T-helper 1 cell treated with Interleukin-12 subunit alpha and Interleukin-12 subunit beta and Interleukin-4 antibody, amounts not matched to agents 30 μg/mL and 1 μg/mL, for 36 hours (primary cell): ENCODE results near the gene TRPC4AP.
A peak's percentile ranks its signal among the peaks of the same experiment; 100 is the strongest.

ENCODE experiments used
- H3K27ac Mint-ChIP-seq: one replicate; pipeline ENCODE4 v1.8.0; 2021; ENCODE audit warnings: mild to moderate bottlenecking, mixed read lengths
- H3K27me3 Mint-ChIP-seq: one replicate; pipeline ENCODE4 v1.8.0; 2021; ENCODE audit warnings: low read depth, mixed read lengths
- H3K36me3 Mint-ChIP-seq: one replicate; pipeline ENCODE4 v1.8.0; 2021; ENCODE audit warnings: low read depth, mixed read lengths
- H3K4me1 Mint-ChIP-seq: one replicate; pipeline ENCODE4 v1.8.0; 2021; ENCODE audit warnings: low read depth, mixed read lengths
- H3K4me3 Mint-ChIP-seq: one replicate; pipeline ENCODE4 v1.8.0; 2021; ENCODE audit warnings: mild to moderate bottlenecking, moderate library complexity, mixed read lengths
- H3K9me3 Mint-ChIP-seq: one replicate; pipeline ENCODE4 v1.8.0; 2021; ENCODE audit warnings: mixed read lengths

TRPC4AP gene

GRCh38 chr20:34989670-34990069, 102.9 kb downstream of the TRPC4AP start:
- H3K9me3 Mint-ChIP-seq, result no peaks in the 10 kb centered on the region
- H3K4me3 Mint-ChIP-seq, result no peak overlapping the region
- peaks cover 3% of the 10 kb centered on the region for H3K36me3 Mint-ChIP-seq
- peaks cover 2% of the 10 kb centered on the region for H3K4me1 Mint-ChIP-seq
- no peak overlapping the region for H3K27ac Mint-ChIP-seq
- H3K27me3 Mint-ChIP-seq, result peaks cover 4% of the 10 kb centered on the region

GRCh38 chr20:34989118-34989517, 103.5 kb downstream of the TRPC4AP start:
- Mint-ChIP-seq H3K36me3 (peaks cover 3% of the 10 kb centered on the region), H3K27me3 (peaks cover 4% of the 10 kb centered on the region), H3K9me3 (no peaks in the 10 kb centered on the region), H3K4me3 (no peak overlapping the region), H3K27ac (peak overlapping the region; percentile 15), H3K4me1 (peaks cover 2% of the 10 kb centered on the region)

- Mint-ChIP-seq H3K9me3 (no peaks in the 10 kb centered on the region), H3K4me1 (peaks cover 4% of the 10 kb centered on the region), H3K27ac (no peak overlapping the region), H3K36me3 (peaks cover 3% of the 10 kb centered on the region), H3K27me3 (peaks cover 6% of the 10 kb centered on the region), H3K4me3 (no peak overlapping the region)
Measured at GRCh38 chr20:34988191-34988540, 104.4 kb downstream of the TRPC4AP start.

GRCh38 chr20:34987288-34988190, 105.1 kb downstream of the TRPC4AP start:
- H3K9me3 Mint-ChIP-seq, result no peaks in the 10 kb centered on the region
- H3K36me3 Mint-ChIP-seq, result peaks cover 3% of the 10 kb centered on the region
- H3K4me1 Mint-ChIP-seq, result peaks cover 4% of the 10 kb centered on the region
- peaks cover 7% of the 10 kb centered on the region for H3K27me3 Mint-ChIP-seq
- H3K27ac Mint-ChIP-seq, result no peak overlapping the region
- H3K4me3 Mint-ChIP-seq, result no peak overlapping the region

- peaks cover 7% of the 10 kb centered on the region for H3K27me3 Mint-ChIP-seq
- peaks cover 3% of the 10 kb centered on the region for H3K36me3 Mint-ChIP-seq
- peaks cover 4% of the 10 kb centered on the region for H3K4me1 Mint-ChIP-seq
- no peaks in the 10 kb centered on the region for H3K9me3 Mint-ChIP-seq
- no peak overlapping the region for H3K27ac Mint-ChIP-seq
- no peak overlapping the region for H3K4me3 Mint-ChIP-seq
Measured at GRCh38 chr20:34986311-34987287, 106.0 kb downstream of the TRPC4AP start.

GRCh38 chr20:34985461-34986310, 106.9 kb downstream of the TRPC4AP start:
- H3K27me3 Mint-ChIP-seq, result peaks cover 7% of the 10 kb centered on the region
- no peak overlapping the region for H3K27ac Mint-ChIP-seq
- H3K4me1 Mint-ChIP-seq, result peaks cover 4% of the 10 kb centered on the region
- peaks cover 3% of the 10 kb centered on the region for H3K36me3 Mint-ChIP-seq
- no peak overlapping the region for H3K4me3 Mint-ChIP-seq
- H3K9me3 Mint-ChIP-seq, result no peaks in the 10 kb centered on the region

GRCh38 chr20:34984756-34985261, 107.8 kb downstream of the TRPC4AP start:
- Mint-ChIP-seq H3K27ac (no peak overlapping the region), H3K9me3 (no peaks in the 10 kb centered on the region), H3K4me3 (no peak overlapping the region), H3K36me3 (peaks cover 3% of the 10 kb centered on the region), H3K4me1 (peaks cover 4% of the 10 kb centered on the region), H3K27me3 (peaks cover 7% of the 10 kb centered on the region)

- no peak overlapping the region for H3K27ac Mint-ChIP-seq
- H3K4me1 Mint-ChIP-seq, result peaks cover 4% of the 10 kb centered on the region
- H3K9me3 Mint-ChIP-seq, result no peaks in the 10 kb centered on the region
- no peak overlapping the region for H3K4me3 Mint-ChIP-seq
- H3K27me3 Mint-ChIP-seq, result peaks cover 7% of the 10 kb centered on the region
- peaks cover under 1% of the 10 kb centered on the region for H3K36me3 Mint-ChIP-seq
Measured at GRCh38 chr20:34983995-34984735, 108.4 kb downstream of the TRPC4AP start.

GRCh38 chr20:34983089-34983820, 109.4 kb downstream of the TRPC4AP start:
- Mint-ChIP-seq H3K27ac (peak overlapping the region; percentile 49), H3K27me3 (peaks cover 7% of the 10 kb centered on the region), H3K4me1 (peaks cover 4% of the 10 kb centered on the region), H3K4me3 (no peak overlapping the region), H3K9me3 (no peaks in the 10 kb centered on the region), H3K36me3 (no peaks in the 10 kb centered on the region)

- no peaks in the 10 kb centered on the region for H3K36me3 Mint-ChIP-seq
- no peaks in the 10 kb centered on the region for H3K9me3 Mint-ChIP-seq
- peaks cover 4% of the 10 kb centered on the region for H3K4me1 Mint-ChIP-seq
- no peak overlapping the region for H3K27ac Mint-ChIP-seq
- H3K27me3 Mint-ChIP-seq, result peaks cover 7% of the 10 kb centered on the region
- no peak overlapping the region for H3K4me3 Mint-ChIP-seq
Measured at GRCh38 chr20:34982270-34983088, 110.1 kb downstream of the TRPC4AP start.

- no peak overlapping the region for H3K27ac Mint-ChIP-seq
Measured at GRCh38 chr20:34980543-34981233, 111.9 kb downstream of the TRPC4AP start.

More at GRCh38 chr20:34980543-34981233, 111.9 kb downstream of the TRPC4AP start:
- Mint-ChIP-seq H3K4me3 (no peak overlapping the region), H3K27me3 (peaks cover 7% of the 10 kb centered on the region), H3K36me3 (no peaks in the 10 kb centered on the region), H3K9me3 (no peaks in the 10 kb centered on the region), H3K4me1 (peaks cover 4% of the 10 kb centered on the region)
